H1 (cell line): ENCODE data around the gene PMM1. TPM values are rescaled to one million over a fixed set of nuclear protein-coding genes. Genes with fewer than 3 reads are reported as not detected.
A peak's percentile ranks its signal among the peaks of the same experiment; 100 is the strongest.

Experiments
- CTCF ChIA-PET: fragments of 300-600 bp; sonication (Branson Sonifier 250); formaldehyde crosslinking; loops from one replicate; lab custom pipeline; 2021; ENCODE audit not compliant: partially characterized antibody; lab: Charles Lee
- POLR2A ChIA-PET: fragments of 300-600 bp; sonication (Branson Sonifier 250); formaldehyde crosslinking; loops from one replicate; lab custom pipeline; 2021; ENCODE audit warnings: inconsistent platforms; ENCODE audit not compliant: partially characterized antibody; lab: Charles Lee
- DNase-seq, 2 experiments: peaks; one replicate each; pipeline versions ENCODE4 v3.0.0 to v3.0.0-alpha.2; 2010 to 2022; ENCODE audit warnings: low spot score in 2 of 2, low read depth in 1 of 2, mixed read lengths in 1 of 2
- FAIRE-seq: peaks from 2 replicates; lab custom pipeline; 2011; peaks lifted over from hg19 to GRCh38; lab: Jason Lieb, UNC
- H2AFZ ChIP-seq: 2 replicates; pipeline ENCODE4 v1.8.1; 2012; ENCODE audit warnings: low read length, inconsistent platforms
- H2AK5ac ChIP-seq: 2 replicates; pipeline ENCODE4 v1.6.1; 2013; ENCODE audit warnings: low read depth, low read length
- H2BK120ac ChIP-seq: replicated peaks from 2 replicates; pipeline ENCODE3; 2013; ENCODE audit warnings: low read depth, low read length, inconsistent platforms
- H2BK12ac ChIP-seq: 2 replicates; pipeline ENCODE4 v1.6.1; 2013; ENCODE audit warnings: low read depth, low read length
- H2BK15ac ChIP-seq: 2 replicates; pipeline ENCODE4 v1.6.1; 2013; ENCODE audit warnings: low read length
- H2BK20ac ChIP-seq: 2 replicates; pipeline ENCODE4 v1.6.1; 2013; ENCODE audit warnings: low read length
- H2BK5ac ChIP-seq: 2 replicates; pipeline ENCODE4 v1.6.1; 2013; ENCODE audit warnings: low read depth, low read length
- H3K14ac ChIP-seq: 2 replicates; pipeline ENCODE4 v1.6.1; 2013; ENCODE audit warnings: inconsistent platforms; ENCODE audit not compliant: insufficient read length
- H3K18ac ChIP-seq: 2 replicates; pipeline ENCODE4 v1.6.1; 2013; ENCODE audit warnings: low read length; ENCODE audit errors: extremely low read depth
- H3K23ac ChIP-seq: 2 replicates; pipeline ENCODE4 v1.6.1; 2013; ENCODE audit warnings: inconsistent platforms; ENCODE audit not compliant: insufficient read length
- H3K23me2 ChIP-seq: 2 replicates; pipeline ENCODE4 v1.6.1; 2013; ENCODE audit warnings: low read depth, low read length
- H3K27ac ChIP-seq: 2 replicates; pipeline ENCODE4 v1.6.1; 2011; ENCODE audit warnings: low read depth, low read length, inconsistent platforms
- H3K27me3 ChIP-seq, 4 experiments: replicated peaks in 1 of 4; 1 replicate in 1 of 4; 2 replicates in 3 of 4; pipeline versions ENCODE4 v1.6.1 to v1.8.1; 2011 to 2013; ENCODE audit warnings: low read length in 3 of 4, mild to moderate bottlenecking in 3 of 4, inconsistent platforms in 2 of 4, mixed read lengths in 2 of 4, moderate library complexity in 1 of 4; ENCODE audit not compliant: control insufficient read depth in 3 of 4, insufficient read depth in 3 of 4; ENCODE audit errors: extremely low read depth in 1 of 4
- H3K36me3 ChIP-seq, 4 experiments: 2 replicates each; pipeline versions ENCODE4 v1.6.1 to v1.8.1; 2011 to 2013; ENCODE audit warnings: mild to moderate bottlenecking in 4 of 4, low read length in 3 of 4, moderate library complexity in 2 of 4, control low read depth in 1 of 4, inconsistent platforms in 1 of 4; ENCODE audit not compliant: insufficient read depth in 4 of 4, control insufficient read depth in 2 of 4
- H3K4ac ChIP-seq: replicated peaks from 2 replicates; pipeline ENCODE3; 2013; ENCODE audit warnings: low read length, low read depth, mixed read lengths, inconsistent platforms; ENCODE audit not compliant: insufficient read length
- H3K4me1 ChIP-seq, 4 experiments: replicated peaks in 1 of 4; 1 replicate in 1 of 4; 2 replicates in 3 of 4; pipeline versions ENCODE4 v1.6.1 to v1.8.1; 2011 to 2013; ENCODE audit warnings: low read length in 3 of 4, inconsistent platforms in 2 of 4, mixed read lengths in 1 of 4; ENCODE audit not compliant: insufficient read depth in 4 of 4, control insufficient read depth in 3 of 4
- H3K4me2 ChIP-seq, 2 experiments: 2 replicates each; pipeline versions ENCODE4 v1.6.1 to v1.8.1; 2011 to 2013; ENCODE audit warnings: low read depth in 2 of 2, low read length in 2 of 2, control low read depth in 1 of 2, inconsistent platforms in 1 of 2, mild to moderate bottlenecking in 1 of 2; ENCODE audit not compliant: insufficient read depth in 1 of 2
- H3K4me3 ChIP-seq, 4 experiments: fragments of 200-600, 300-600 bp in 1 of 4; sonication (generic), shearing (Covaris generic), sonication (Bioruptor Twin) in 1 of 4; 2 replicates each; pipeline versions ENCODE4 v1.5.1 to v1.8.1; 2011 to 2016; ENCODE audit warnings: low read length in 4 of 4, low read depth in 3 of 4, control low read depth in 2 of 4, inconsistent platforms in 2 of 4, mild to moderate bottlenecking in 2 of 4, mixed read lengths in 1 of 4, moderate library complexity in 1 of 4; ENCODE audit not compliant: insufficient read depth in 2 of 4; ENCODE audit errors: extremely low read depth in 1 of 4
- H3K56ac ChIP-seq: replicated peaks from 2 replicates; pipeline ENCODE3; 2013; ENCODE audit warnings: low read depth, mild to moderate bottlenecking, mixed read lengths, low read length, inconsistent platforms; ENCODE audit not compliant: insufficient read length
- H3K79me1 ChIP-seq: 2 replicates; pipeline ENCODE4 v1.6.1; 2013; ENCODE audit warnings: low read depth, low read length, control low read depth
- H3K79me2 ChIP-seq, 2 experiments: 2 replicates each; pipeline versions ENCODE4 v1.6.1 to v1.8.1; 2012 to 2013; ENCODE audit warnings: low read length in 2 of 2, mild to moderate bottlenecking in 2 of 2, inconsistent platforms in 1 of 2; ENCODE audit not compliant: insufficient read depth in 2 of 2, control insufficient read depth in 1 of 2
- H3K9ac ChIP-seq, 4 experiments: replicated peaks in 1 of 4; 1 replicate in 1 of 4; 2 replicates in 3 of 4; pipeline versions ENCODE4 v1.6.1 to v1.8.1; 2011 to 2013; ENCODE audit warnings: low read depth in 3 of 4, low read length in 3 of 4, control low read depth in 2 of 4, mild to moderate bottlenecking in 2 of 4, moderate library complexity in 2 of 4, inconsistent platforms in 1 of 4; ENCODE audit errors: extremely low read depth in 1 of 4
- H3K9me3 ChIP-seq, 2 experiments: 2 replicates each; pipeline versions ENCODE4 v1.6.1 to v1.8.1; 2012 to 2013; ENCODE audit warnings: mild to moderate bottlenecking in 2 of 2, moderate library complexity in 2 of 2, control low read depth in 1 of 2, inconsistent platforms in 1 of 2, low read depth in 1 of 2, low read length in 1 of 2, mixed read lengths in 1 of 2; ENCODE audit not compliant: insufficient read depth in 2 of 2
- H4K20me1 ChIP-seq, 2 experiments: replicated peaks in 1 of 2; 2 replicates each; pipeline versions ENCODE3 to v1.8.1; 2011 to 2013; ENCODE audit warnings: inconsistent platforms in 2 of 2, low read length in 2 of 2, mild to moderate bottlenecking in 1 of 2; ENCODE audit not compliant: insufficient read depth in 2 of 2, control insufficient read depth in 1 of 2
- H4K5ac ChIP-seq: 2 replicates; pipeline ENCODE4 v1.6.1; 2013; ENCODE audit warnings: low read length, low read depth, mixed read lengths, inconsistent platforms; ENCODE audit not compliant: insufficient read length
- H4K8ac ChIP-seq: 2 replicates; pipeline ENCODE4 v1.8.0; 2013; ENCODE audit warnings: mild to moderate bottlenecking, moderate library complexity, low read length, inconsistent platforms; ENCODE audit not compliant: insufficient read depth; ENCODE audit errors: extremely low read depth
- H4K91ac ChIP-seq: replicated peaks from 2 replicates; pipeline ENCODE3; 2013; ENCODE audit warnings: low read length, mixed read lengths, inconsistent platforms; ENCODE audit not compliant: insufficient read length
- EZH2 ChIP-seq: fragments of 200-600 bp; sonication (generic); IDR thresholded peaks from 2 replicates; pipeline ENCODE4 v1.7.1; 2012; ENCODE audit warnings: low read depth, mild to moderate bottlenecking, moderate library complexity, low read length, inconsistent platforms; ENCODE audit not compliant: severe bottlenecking
- NRF1 ChIP-seq: IDR thresholded peaks from 2 replicates; pipeline ENCODE4 v1.6.1; 2011; ENCODE audit warnings: mild to moderate bottlenecking, low read depth, low read length, improper control_type of control experiment
- WGBS, 2 experiments: shearing (Covaris generic) in 1 of 2; methylation state at CpG; one replicate each; pipeline versions ENCODE4 v1.1.6 to v1.1.7; 2013 to 2015; ENCODE audit warnings: low lambda C conversion rate in 2 of 2, mixed read lengths in 2 of 2, inconsistent platforms in 1 of 2, low coverage in 1 of 2, missing lambda C conversion rate in 1 of 2; ENCODE audit not compliant: insufficient replicate concordance in 2 of 2, insufficient coverage in 1 of 2, insufficient read length in 1 of 2; ENCODE audit errors: extremely low coverage in 1 of 2, missing lambda C conversion rate in 1 of 2; 5-methylcytosine and 5-hydroxymethylcytosine counted together
- polyA plus RNA-seq, 7 experiments: library from polyadenylated mRNA; depleted of rRNA in 3 of 7; stranded (reverse) in 5 of 7; unstranded in 2 of 7; fragments of >200 nt in 5 of 7; fragments of 200-250 nt in 2 of 7; gene quantifications; 1 replicate in 5 of 7; 2 replicates in 1 of 7; 4 replicates in 1 of 7; pipeline versions ENCODE4 v1.2.1 to v1.2.3, GENCODE V29; 2011 to 2013; ENCODE audit warnings: missing spikeins in 2 of 7, mixed read lengths in 2 of 7
- total RNA-seq: library from RNA; stranded (reverse); fragmentation: NEBNext Ultra II Directional; extraction: Animal tissue kit (Norgen Biotek cat#: 25700); gene quantifications from 2 replicates; pipeline ENCODE4 v1.2.1, GENCODE V29; 2021

PMM1 gene
- total and polyA plus RNA-seq, 2 of the 8 experiments (the other 6 are each of a cell fraction or from before 2014, with no cell fraction given), result 11.3 to 20.0 TPM

DNA sequence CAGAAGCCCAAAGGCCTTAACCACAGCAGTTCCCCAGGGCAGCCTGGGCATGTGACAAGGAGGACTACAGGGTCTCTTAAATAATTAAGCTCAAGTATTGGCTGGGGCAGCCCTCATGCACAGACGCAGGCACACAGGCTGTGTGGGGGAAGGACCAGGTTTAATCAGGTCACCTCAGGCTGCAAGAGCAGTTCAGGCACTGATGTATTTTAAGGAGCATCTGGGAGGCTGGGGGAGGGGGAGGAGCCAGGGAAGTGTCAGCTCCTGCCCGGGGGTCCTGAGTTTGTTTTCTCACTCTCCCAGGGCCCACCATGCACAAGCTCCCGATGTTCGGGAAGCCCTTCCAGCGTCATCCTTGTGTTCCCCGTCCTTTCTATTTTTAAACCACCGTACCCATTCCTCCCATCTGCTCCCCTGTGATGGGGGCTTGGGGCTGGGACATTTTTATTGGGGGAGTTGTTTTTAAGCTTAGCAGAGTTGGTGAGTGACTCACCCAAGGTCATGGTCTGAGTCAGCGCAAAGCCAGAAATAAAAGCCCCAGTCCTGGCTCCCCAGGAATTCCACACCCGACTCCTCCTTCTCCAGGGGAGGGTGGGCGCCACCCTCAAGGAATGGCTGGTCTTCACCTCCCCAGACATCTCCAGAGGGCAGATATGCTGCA is 26.5 kb downstream of the PMM1 start:
- no peak overlapping the region for H3K23ac ChIP-seq
- WGBS, 2 experiments, result 88% methylated on average over 7 of the region's 10 CpGs; no CpG with 5 or more reads in 1 of the 2 experiments
- no peaks in the 10 kb centered on the region for H3K36me3 ChIP-seq
- no peak overlapping the region for H2BK120ac ChIP-seq
- no peak overlapping the region for H2BK12ac ChIP-seq
- H4K5ac ChIP-seq, result no peak overlapping the region
- no peaks in the 10 kb centered on the region for H4K20me1 ChIP-seq
- H2AK5ac ChIP-seq, result 0 out of 2 replicates have a peak overlapping the region, but pooled peaks have one; percentile 6
- no peak overlapping the region for H3K18ac ChIP-seq
- 0 out of 7 replicates have a peak, but pooled peaks cover 0 to 3% (median 0%) of the 10 kb centered on the region in 4 experiments for H3K27me3 ChIP-seq
- H3K4ac ChIP-seq, result peak overlapping the region; percentile 32
- no peak overlapping the region for H3K27ac ChIP-seq
- no peak overlapping the region for H3K14ac ChIP-seq
- H4K91ac ChIP-seq, result peak overlapping the region; percentile 66
- H4K8ac ChIP-seq, result peak overlapping the region; percentile 28; the same call in 1 of the 2 replicates
- H3K4me1 ChIP-seq, result peaks cover 4 to 30% (median 20%) of the 10 kb centered on the region in 4 experiments
- H2BK15ac ChIP-seq, result peak overlapping the region; percentile 19; the same call in 1 of the 2 replicates
- no peak for FAIRE-seq
- no peak overlapping the region for H3K56ac ChIP-seq
- H3K4me2 ChIP-seq, result peak overlapping the region in 1 of 2 experiments; percentile 41; a peak in 1 of 4 replicates
- no peaks in the 10 kb centered on the region for H3K79me2 ChIP-seq
- no peak overlapping the region for H2AFZ ChIP-seq
- H3K4me3 ChIP-seq, result no peak overlapping the region
- no peak overlapping the region for H2BK5ac ChIP-seq
- no peak overlapping the region for H3K9ac ChIP-seq
- ChIA-PET CTCF (interaction anchor here (0.8 to 16.1 kb wide), 9 partner anchors 7 to 34 kb away, joined by 3 to 169 read pairs (median 4); partner anchors contain the start of gene POLR3H), POLR2A (interaction anchor here (0.6 to 3.2 kb wide), 9 partner anchors 10 to 117 kb away, joined by 3 to 12 read pairs (median 3); partner anchors contain the start of genes PMM1 and TOB2)
- no peaks in the 10 kb centered on the region for H3K79me1 ChIP-seq
- H3K9me3 ChIP-seq, result no peaks in the 10 kb centered on the region
- H3K23me2 ChIP-seq, result peaks cover 6% of the 10 kb centered on the region; the same call in 1 of the 2 replicates
- DNase-seq, result no peak
- no peak overlapping the region for H2BK20ac ChIP-seq
- TF ChIP-seq EZH2 (no peak), NRF1 (no peak)
